Measurements from ENCODE around the gene DPF3.

DNA sequence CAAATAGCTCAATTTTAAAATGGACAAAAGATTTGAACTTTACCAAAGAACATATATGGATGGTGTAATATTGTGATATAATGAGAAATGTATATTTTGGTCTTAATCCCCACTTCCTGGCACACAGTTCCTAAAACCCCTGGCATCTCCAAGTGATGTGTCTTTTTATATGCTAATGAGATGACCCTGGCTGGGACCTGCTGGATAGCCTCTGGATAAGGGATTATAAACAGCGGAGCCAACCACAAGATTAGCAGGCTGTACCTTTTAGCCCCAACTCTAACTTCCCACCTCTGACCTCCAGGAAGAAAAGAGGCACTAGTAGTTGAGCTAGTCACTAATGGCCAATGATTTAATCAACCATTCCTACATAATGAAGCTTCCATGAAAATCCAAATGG, 130.0 kb downstream of the DPF3 start:
- TF ChIP-seq CTCF (IDR thresholded peaks at IDR 0.05) (no peak), POLR2A (IDR thresholded peaks at IDR 0.05) (no peak)

Measured in heart left ventricle (tissue), 13 donors.